Right renal cortex interstitium (tissue), 3 donors: Measurements from ENCODE around the gene BLTP3B. TPM values are rescaled to one million over a fixed set of nuclear protein-coding genes. Genes with fewer than 3 reads are reported as not detected.
"Not testable (repeated sequence)": the region's sequence is repeated elsewhere in the genome, so short reads cannot be mapped to it uniquely, and the experiment has no call there.

Experiments
- DNase-seq, 3 donors: peaks; one replicate each; pipeline ENCODE4 v3.0.0-alpha.2; 2013; ENCODE audit warnings: low read depth in 3 of 3, low spot score in 2 of 3
- polyA plus RNA-seq, 3 donors: library from polyadenylated mRNA; unstranded; fragments of 120-200 nt; gene quantifications; one replicate each; pipeline ENCODE4 v1.2.1, GENCODE V29; 2013; ENCODE audit not compliant: insufficient read length in 3 of 3

BLTP3B gene, protein sequence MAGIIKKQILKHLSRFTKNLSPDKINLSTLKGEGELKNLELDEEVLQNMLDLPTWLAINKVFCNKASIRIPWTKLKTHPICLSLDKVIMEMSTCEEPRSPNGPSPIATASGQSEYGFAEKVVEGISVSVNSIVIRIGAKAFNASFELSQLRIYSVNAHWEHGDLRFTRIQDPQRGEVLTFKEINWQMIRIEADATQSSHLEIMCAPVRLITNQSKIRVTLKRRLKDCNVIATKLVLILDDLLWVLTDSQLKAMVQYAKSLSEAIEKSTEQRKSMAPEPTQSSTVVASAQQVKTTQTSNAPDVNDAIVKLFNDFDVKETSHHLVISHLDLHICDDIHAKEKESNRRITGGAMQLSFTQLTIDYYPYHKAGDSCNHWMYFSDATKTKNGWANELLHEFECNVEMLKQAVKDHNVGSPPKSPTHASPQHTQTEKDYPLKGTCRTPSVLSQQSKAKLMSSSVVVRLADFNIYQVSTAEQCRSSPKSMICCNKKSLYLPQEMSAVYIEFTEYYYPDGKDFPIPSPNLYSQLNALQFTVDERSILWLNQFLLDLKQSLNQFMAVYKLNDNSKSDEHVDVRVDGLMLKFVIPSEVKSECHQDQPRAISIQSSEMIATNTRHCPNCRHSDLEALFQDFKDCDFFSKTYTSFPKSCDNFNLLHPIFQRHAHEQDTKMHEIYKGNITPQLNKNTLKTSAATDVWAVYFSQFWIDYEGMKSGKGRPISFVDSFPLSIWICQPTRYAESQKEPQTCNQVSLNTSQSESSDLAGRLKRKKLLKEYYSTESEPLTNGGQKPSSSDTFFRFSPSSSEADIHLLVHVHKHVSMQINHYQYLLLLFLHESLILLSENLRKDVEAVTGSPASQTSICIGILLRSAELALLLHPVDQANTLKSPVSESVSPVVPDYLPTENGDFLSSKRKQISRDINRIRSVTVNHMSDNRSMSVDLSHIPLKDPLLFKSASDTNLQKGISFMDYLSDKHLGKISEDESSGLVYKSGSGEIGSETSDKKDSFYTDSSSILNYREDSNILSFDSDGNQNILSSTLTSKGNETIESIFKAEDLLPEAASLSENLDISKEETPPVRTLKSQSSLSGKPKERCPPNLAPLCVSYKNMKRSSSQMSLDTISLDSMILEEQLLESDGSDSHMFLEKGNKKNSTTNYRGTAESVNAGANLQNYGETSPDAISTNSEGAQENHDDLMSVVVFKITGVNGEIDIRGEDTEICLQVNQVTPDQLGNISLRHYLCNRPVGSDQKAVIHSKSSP (N-terminal part only)
- 10 to 100 TPM; 23.7 to 26.7 (median 24.4) TPM for polyA plus RNA-seq

DNA sequence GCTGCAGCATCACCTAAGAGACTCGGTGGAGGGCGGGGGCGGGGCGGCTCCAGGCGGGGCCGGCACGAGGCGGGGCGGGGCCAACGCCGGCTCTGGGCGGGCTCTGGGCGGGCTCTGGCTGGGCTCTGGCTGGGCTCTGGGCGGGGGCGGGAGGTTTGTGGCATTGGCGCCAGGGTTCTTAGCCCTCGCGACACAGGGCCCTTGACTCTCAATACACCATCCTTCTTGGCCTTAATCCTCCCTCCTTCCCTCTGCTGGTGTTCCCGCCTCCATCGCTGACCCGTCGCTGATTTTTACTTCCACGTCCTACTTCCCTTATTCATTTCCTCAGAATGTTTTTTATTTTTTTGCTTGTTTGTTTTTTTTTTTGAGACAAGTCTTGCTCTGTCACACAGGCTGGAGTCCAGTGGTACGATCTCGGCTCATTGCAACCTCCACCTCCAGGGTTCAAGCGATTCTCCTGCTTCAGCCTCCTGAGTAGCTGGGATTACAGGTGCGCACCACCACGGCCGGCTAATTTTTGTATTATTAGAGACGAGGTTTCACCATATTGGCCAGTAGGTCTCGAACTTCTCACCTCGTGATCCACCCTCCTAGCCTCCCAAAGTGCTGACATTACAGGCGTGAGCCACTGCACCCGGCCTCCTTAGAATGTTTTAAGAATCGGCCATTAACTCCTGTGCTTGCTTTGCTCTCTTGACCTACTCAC, at the start of gene BLTP3B:
Gene BLTP3B, minus strand, starts transcription at position 24 of the 709 bp plus-strand sequence. CDS start 239 bp downstream, outside the sequence.
- peak; percentile 41 to 72 (median 70) for DNase-seq

DNA sequence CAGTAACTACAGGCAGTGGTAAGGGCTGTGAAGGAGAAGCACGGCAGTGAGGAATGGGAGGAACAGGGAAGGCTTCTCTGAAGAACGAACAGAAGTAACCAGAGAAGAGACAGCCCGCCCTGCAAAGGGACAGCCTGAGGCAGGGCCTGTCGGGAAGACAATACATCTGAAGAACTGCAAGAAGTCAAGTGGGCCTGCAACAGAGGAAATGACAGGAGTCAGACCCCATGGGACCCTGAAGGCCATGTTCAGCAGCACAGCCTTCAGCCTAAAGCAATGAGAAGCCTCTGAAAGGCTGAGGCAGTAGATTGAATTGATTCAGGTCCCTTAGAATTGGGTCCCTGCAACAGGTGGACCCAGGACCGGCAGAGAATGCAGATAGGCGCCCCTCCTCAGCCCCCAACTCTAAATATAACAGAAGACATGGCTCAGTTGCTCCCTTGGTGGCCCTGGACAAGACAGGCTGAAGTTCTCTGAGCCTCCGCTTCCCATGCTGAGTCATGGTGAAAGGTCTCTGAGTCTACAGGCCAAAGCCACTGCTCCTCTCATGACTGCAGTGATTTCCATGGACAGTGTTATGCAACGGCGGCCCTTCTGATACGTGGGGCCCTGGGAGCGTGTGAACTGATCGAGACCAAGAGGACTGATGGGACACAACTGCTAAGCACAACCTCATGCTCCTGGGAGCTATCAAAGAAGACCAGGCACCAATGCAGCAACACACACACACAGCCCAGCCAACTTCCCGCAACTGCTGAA, 47.1 kb upstream of the BLTP3B start:
- no peak for DNase-seq

DNA sequence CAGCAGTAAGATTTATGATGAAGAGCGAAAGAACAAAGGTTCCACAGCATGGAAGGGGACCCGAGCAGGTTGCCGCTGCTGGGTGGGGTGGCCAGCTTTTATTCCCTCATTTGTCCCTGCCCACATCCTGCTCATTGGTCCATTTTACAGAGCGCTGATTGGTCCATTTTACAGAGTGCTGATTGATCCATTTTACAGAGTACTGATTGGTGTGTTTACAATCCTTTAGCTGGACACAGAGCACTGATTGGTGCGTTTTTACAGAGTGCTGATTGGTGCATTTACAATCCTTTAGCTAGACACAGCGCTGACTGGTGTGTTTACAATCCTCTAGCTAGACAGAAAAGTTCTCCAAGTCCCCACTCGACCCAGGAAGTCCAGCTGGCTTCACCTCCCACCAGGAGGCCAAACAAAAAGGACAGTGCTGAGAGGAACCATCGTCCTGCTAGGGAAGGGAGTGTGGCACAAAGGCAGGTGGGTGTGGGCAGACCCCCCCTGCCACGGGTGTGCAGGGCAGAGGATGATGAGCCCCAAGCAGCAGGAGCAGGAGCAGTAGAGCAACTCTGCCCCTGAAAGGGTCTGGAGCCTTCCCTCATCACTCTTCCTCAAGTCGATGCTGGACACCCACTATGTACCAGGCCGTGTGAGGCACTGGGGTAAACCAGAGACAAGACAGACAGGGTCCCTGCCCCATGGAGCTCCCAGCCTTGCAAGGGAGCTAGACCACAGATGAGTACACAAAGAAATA, 46.4 kb upstream of the BLTP3B start:
- not testable (repeated sequence) for DNase-seq

DNA sequence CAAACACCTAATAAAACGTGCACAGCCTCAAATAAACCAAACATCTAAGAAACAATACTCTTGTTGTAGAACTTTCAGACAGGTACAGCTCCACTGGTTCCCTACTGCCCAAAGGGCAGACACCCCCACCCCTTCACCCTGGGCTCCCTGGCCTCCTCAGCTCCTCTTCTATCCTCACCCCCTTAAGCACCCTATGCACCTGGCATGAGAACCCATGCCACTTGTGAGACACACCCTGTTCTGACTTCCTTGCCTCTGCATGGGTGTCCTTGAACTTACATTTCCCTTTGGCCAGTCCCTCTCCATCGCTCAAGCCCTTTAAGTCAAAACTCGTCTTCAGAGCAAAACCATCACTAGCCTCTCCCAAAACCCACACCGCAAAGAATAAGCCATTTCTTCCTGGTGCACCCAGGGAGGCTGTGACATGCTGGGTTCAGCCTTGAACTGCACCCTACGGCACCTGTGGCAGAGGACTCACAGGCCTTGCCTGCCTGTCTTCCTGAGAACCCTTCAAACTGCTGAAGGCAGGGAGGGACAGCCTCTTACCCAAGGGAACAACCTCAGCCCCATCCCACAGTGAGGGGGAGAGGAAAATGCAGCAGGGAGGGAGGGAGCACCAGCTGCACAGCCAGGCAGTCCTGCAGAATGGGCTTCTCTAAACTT, 45.3 kb upstream of the BLTP3B start:
- no peak for DNase-seq

DNA sequence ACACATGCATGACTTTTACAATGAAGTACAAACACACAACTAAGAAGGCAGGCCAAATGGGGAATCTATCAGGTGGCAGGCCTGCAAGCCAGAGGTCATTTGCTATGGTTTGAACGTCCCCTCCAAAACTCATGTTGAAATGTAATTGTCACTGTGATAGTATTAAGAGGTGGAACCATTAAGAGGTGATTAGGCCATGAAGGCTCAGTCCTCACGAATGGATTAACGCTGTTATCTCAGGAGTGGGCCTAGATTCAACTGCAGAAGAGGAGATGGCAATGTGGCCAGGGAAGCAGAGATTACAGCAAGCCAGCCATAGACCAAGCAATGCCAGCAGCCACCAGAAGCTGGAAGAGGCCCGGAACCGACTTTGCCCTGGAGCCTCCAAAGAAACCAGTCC, 44.4 kb upstream of the BLTP3B start:
- DNase-seq = no peak

DNA sequence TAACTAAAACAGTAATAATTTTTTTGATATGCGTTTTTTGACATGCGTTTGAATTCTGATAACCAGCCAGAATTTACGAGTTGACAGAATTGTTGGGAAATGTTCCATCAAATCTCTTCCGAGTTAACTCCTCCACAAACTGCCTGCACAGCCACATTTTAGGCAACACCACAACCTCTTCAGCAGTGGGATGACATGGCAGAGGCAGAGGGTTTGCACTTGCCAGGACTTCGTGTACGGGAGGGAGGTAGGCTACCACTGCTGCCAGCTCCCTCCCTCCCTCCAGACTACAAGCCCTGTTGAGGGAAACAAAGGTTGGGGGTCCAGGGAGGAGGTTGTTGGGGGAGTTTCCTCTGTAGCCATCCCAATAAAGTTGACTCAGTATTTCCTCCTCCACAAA, 43.4 kb upstream of the BLTP3B start:
- no peak for DNase-seq

DNA sequence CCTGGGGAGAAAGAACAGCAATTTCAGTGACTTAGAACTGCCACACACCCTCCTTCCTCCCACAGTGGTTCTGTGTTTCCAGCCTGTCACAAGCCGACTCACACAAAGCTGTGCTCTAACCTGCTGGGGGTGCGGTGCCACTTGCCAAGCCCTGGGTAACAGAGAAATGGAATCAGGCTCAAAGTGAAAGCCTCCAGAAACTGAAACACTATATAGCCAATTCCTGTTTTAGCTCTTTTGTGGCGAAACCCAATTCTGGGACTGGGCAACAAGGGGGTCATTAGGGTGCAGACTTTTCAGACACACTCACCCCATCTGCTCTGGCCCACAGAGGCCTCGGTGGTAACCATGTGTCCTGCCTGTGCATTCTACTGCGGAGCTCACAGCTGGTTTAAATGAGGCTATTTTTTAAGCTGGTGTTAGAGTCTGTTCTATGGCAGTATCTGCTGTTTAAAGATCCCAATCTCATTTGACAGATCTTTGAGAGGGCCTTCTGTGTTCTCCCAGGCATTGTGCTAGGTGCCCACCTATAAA, 42.8 kb upstream of the BLTP3B start:
- no peak for DNase-seq

DNA sequence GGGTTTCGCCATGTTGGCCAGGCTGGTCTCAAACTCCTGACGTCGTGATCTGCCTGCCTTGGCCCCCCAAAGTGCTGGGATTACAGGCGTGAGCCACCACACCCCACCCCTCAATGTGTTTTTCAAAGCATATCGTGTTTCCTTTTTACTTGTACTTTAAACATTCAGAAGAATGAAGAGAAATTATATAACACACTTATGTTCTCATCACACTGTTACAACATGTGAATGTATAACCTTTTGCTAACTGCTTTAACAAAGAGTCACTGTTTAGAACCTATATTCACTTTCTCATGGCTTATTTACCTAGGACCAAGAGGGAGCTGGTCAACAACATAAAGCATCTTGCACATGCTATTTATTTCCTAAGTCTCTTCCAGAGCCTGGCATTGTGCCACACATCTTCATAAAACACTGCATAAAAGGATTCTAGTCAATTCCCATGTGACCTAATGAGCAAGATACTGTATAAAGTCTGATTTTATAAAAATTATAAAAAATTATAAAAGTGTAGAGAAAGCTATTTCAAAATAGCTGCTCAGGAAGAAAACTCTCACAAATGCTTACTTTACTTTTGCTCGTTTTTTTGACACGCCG, 42.0 kb upstream of the BLTP3B start:
- DNase-seq = no peak

DNA sequence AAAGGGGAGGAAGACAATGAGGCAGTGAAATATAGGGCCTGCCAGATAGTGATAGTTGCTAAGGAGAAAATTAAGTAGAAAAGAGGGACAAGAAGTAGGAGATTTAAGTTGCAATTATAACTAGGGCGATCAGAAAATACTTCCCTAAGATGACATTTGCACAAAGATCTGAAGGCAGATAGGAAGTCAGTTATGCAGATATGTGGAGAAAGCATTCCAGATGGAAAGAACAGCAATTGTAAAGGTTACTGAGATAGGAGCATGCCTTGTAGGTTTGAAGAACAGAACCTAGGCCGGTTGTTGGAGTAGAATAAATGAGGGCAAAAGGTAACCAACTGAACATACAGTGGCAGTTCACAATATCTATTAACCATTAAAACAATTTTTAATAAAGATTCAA, 36.6 kb upstream of the BLTP3B start:
- DNase-seq = no peak

DNA sequence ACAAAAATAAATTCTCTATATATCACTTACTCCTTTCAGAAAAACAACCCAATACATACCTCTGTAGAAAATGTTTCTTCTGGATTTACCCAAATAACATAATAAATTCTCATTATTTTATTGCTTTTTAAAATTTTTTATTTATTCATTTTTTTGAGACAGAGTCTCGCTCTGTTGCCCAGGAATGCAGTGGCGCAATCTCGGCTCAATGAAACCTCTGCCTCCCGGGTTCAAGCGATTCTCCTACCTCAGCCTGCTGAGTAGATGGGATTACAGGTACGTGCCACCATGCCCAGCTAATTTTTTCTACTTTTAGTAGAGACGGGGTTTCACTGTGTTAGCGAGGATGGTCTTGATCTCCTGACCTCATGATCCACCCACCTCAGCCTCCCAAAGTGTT, 33.8 kb upstream of the BLTP3B start:
- DNase-seq = not testable (repeated sequence)

DNA sequence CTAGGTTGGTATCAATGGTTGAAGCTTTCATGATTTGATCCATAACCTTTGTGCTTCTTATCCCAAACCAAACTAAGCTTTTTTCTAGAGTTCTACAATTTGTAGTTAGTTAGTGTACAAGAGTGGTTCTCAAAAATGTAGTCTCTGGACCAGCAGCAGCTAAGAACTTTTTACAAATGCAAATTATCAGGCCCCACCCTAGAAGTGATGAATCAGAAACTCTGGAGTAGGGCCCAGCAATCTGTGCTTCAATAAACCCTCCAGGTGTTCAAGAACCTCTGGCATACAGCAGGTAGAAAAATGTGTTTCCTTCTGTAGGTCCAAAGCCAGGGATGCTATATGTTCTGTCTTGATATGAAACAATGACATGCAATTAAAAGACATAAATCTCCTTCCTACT, 31.8 kb upstream of the BLTP3B start:
- DNase-seq = no peak

DNA sequence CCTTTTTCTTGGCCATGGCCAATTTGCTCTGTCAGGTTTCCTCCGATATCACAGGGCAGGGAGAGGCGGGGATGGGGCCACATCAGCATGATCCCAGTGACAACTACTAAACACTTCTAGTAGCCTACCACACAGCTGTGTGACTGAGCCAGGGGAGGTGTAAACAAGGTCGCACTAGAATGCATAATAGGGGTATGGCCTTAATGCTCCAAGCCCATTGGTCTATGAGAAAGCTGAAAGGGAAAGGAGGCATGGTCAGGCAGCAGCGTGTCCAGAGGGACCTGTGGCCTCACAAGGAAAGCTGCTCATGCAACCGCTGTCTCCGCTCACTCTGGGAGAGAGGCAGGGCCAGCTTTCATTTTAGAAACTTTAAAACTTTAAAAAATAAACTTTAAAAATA, 30.4 kb upstream of the BLTP3B start:
- DNase-seq = no peak

DNA sequence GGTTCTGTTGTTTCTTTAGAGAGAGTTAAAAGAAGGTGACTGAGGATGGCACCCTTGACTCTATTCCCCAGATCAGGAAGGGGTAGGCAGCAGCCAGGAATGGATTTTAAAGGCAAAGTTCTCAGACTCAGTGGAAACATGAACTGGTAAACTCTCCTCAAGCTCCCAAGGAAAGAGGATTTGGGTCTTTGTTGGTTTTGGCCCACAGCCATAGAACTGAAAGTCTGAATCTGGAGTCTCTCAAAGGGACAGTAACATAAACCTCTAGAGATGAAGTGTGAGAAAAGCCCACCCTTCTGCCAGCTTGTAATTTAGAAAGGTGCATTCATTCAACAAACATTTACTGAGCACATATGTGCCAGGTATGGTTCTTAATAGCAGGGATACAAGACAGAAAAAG, 28.6 kb upstream of the BLTP3B start:
- no peak for DNase-seq

DNA sequence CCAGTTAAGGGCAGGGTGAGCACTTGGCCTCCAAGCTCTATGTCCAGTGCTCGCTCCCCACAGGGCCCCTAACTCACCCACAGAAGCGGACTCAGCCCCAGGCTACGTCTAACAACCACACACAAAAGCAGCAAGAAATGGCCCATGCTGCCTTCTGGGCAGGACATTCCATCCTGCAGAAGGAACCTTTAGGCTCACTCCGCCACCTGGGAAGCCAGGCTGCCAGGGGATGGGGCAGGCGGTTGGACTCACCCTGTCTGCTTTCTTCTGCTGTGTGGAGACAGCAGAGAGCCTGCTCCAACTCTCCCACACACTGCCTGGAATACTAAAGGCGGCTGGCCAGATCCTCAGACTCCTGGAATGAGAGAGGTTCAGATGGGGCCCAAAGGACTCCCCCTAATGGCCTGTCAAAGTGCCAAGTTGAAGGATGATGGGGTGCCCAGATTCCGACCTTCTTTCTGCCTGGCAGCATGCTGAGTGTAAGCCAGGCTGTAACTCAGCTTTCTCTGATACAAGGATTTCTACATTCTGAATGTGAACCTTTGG, 27.7 kb upstream of the BLTP3B start:
- no peak for DNase-seq

DNA sequence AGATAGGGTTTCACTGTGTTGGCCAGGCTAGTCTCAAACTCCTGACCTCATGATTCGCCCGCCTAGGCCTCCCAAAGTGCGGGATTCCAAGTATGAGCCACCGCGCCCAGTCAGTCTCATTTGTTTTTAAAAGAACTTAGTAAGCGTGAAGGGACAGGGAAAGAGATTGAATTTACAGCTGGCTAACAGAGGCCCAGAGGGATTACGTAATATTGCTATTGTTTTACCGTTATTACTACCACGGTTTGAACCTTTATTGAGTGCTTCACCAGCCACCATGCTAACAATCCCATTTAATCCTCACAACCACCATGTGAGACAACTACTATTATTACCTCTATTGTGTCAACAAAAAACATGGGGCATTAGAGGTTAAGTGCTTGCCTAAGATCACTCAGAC, 26.7 kb upstream of the BLTP3B start:
- DNase-seq = no peak

DNA sequence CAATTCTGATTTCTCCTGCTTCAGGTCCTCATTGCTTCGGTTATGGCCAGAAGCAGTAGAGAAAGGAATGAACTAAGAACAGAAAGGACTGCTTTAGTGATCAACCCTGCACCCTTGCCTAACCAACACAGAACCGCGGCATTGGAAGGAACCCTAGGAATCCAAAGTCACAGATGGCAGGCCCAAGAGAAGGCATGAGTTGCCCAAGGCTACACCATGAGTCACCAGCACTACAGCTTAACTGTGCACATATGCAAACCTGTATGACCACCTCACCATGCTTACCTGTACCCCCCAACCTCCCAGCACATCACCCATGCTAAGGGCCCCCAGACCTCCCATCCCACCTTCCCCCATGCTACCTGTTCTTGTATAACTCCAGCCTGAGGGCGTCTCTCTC, 25.9 kb upstream of the BLTP3B start:
- DNase-seq = no peak

DNA sequence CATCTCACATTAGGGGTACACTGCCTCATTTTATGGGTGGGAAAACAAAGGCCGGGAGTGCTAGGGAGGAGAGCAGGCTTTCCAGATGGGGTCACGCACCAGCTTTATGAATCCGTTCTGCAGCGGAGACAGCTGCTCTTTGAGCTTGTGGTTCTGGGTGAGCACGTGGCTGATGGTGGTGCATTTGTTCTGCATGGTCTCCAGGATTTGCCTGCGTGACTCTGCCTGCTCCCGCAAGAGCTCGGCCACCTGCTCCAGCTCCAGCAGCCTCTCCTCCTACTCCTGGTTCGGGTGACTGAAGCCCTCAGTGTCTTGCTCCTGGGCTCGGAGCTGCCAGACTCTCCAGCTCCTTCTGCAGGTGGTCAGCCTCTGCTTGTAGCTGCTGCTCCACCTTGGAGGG, 23.6 kb upstream of the BLTP3B start:
- no peak for DNase-seq
